Cardiac muscle cell (in vitro differentiated cells and primary cell): ENCODE data around the gene ARHGAP1. TPM values are rescaled to one million over a fixed set of nuclear protein-coding genes. Genes with fewer than 3 reads are reported as not detected.

ENCODE experiments used
- DNase-seq, 2 donors: peaks; one replicate each; pipeline versions ENCODE4 v3.0.0 to v3.0.0-alpha.2; 2010 to 2017; ENCODE audit warnings: low read depth in 1 of 2, low spot score in 1 of 2
- H3K27ac ChIP-seq: fragments of 200-600 bp; sonication (generic); 2 replicates; pipeline ENCODE4 v1.5.1; 2016
- H3K27me3 ChIP-seq: fragments of 200-600 bp; sonication (generic); 2 replicates; pipeline ENCODE4 v1.6.0; 2016; ENCODE audit warnings: control low read depth
- H3K36me3 ChIP-seq: fragments of 200-600 bp; sonication (generic); 2 replicates; pipeline ENCODE4 v1.5.1; 2016; ENCODE audit warnings: control low read depth
- H3K4me1 ChIP-seq: fragments of 200-600 bp; sonication (generic); 2 replicates; pipeline ENCODE4 v1.8.1; 2017; ENCODE audit warnings: low read depth, mild to moderate bottlenecking, mixed run types
- H3K4me3 ChIP-seq: fragments of 200-600 bp; sonication (generic); 2 replicates; pipeline ENCODE4 v1.5.1; 2016; ENCODE audit warnings: mild to moderate bottlenecking
- H3K9me3 ChIP-seq: fragments of 200-600 bp; sonication (generic); 2 replicates; pipeline ENCODE4 v1.5.1; 2017; ENCODE audit warnings: low read depth, mild to moderate bottlenecking, control low read depth
- CTCF ChIP-seq: IDR thresholded peaks from 2 replicates; pipeline ENCODE4 v1.5.1; 2012; ENCODE audit warnings: low read depth, mild to moderate bottlenecking, low read length
- polyA plus RNA-seq: library from polyadenylated mRNA; unstranded; fragments of >200 nt; fragmentation: Nextera tagmentation; extraction: Ambion mirVana; gene quantifications from 2 replicates; pipeline ENCODE4 v1.2.1, GENCODE V29; 2016
- total RNA-seq: library from RNA; depleted of rRNA; stranded (reverse); fragments of >200 nt; gene quantifications from 2 replicates; pipeline ENCODE4 v1.2.3, GENCODE V29; 2016

Gene ARHGAP1
- total and polyA plus RNA-seq, 2 experiments from 2014 or later = 59.3 to 149 TPM

- DNase-seq = no peak
- Histone ChIP-seq H3K27ac (no peak overlapping the region), H3K36me3 (peaks cover 30% of the 10 kb centered on the region), H3K4me1 (no peaks in the 10 kb centered on the region), H3K4me3 (no peak overlapping the region), H3K9me3 (no peaks in the 10 kb centered on the region), H3K27me3 (no peaks in the 10 kb centered on the region)
- no peak for TF ChIP-seq CTCF
Observed at GRCh38 chr11:46680815-46681214, 19.6 kb downstream of the ARHGAP1 start.

- DNase-seq = no peak
- Histone ChIP-seq H3K9me3 (no peaks in the 10 kb centered on the region), H3K4me1 (peaks cover under 1% of the 10 kb centered on the region), H3K36me3 (peaks cover 30% of the 10 kb centered on the region), H3K4me3 (no peak overlapping the region), H3K27ac (no peak overlapping the region), H3K27me3 (no peaks in the 10 kb centered on the region)
- no peak for TF ChIP-seq CTCF
Observed at GRCh38 chr11:46680164-46680760, 20.2 kb downstream of the ARHGAP1 start.

- no peaks in the 10 kb centered on the region for H3K9me3 ChIP-seq
- H3K4me3 ChIP-seq = no peak overlapping the region
- H3K27ac ChIP-seq = no peak overlapping the region
- no peaks in the 10 kb centered on the region for H3K27me3 ChIP-seq
- no peak for TF ChIP-seq CTCF
- H3K4me1 ChIP-seq = peaks cover 8% of the 10 kb centered on the region
- H3K36me3 ChIP-seq = peaks cover 30% of the 10 kb centered on the region
- DNase-seq = no peak
Observed at GRCh38 chr11:46679241-46680163, 20.9 kb downstream of the ARHGAP1 start.

- Histone ChIP-seq H3K9me3 (no peaks in the 10 kb centered on the region), H3K4me1 (peaks cover 14% of the 10 kb centered on the region), H3K27ac (no peak overlapping the region), H3K36me3 (peaks cover 30% of the 10 kb centered on the region), H3K27me3 (no peaks in the 10 kb centered on the region), H3K4me3 (no peak overlapping the region)
- DNase-seq = no peak
- TF ChIP-seq CTCF = no peak
Observed at GRCh38 chr11:46678741-46679130, 21.7 kb downstream of the ARHGAP1 start.

- no peaks in the 10 kb centered on the region for H3K9me3 ChIP-seq
- H3K36me3 ChIP-seq = peaks cover 34% of the 10 kb centered on the region
- no peaks in the 10 kb centered on the region for H3K27me3 ChIP-seq
- no peak overlapping the region for H3K27ac ChIP-seq
- no peak overlapping the region for H3K4me3 ChIP-seq
- TF ChIP-seq CTCF = no peak
- no peak for DNase-seq
- peaks cover 14% of the 10 kb centered on the region for H3K4me1 ChIP-seq
Observed at GRCh38 chr11:46677991-46678740, 22.3 kb downstream of the ARHGAP1 start.
